ENCODE results near the gene CBX1.
A peak's percentile ranks its signal among the peaks of the same experiment; 100 is the strongest.
"Not testable (repeated sequence)": the region's sequence is repeated elsewhere in the genome, so short reads cannot be mapped to it uniquely, and the experiment has no call there.

CBX1 gene

GRCh38 chr17:48074322-48075081, 26.8 kb downstream of the CBX1 start:
- peak; percentile 41 to 78 (median 64) for DNase-seq (ENCODE audit: low read depth in 2 of 3, low spot score in 1 of 3)

DNA sequence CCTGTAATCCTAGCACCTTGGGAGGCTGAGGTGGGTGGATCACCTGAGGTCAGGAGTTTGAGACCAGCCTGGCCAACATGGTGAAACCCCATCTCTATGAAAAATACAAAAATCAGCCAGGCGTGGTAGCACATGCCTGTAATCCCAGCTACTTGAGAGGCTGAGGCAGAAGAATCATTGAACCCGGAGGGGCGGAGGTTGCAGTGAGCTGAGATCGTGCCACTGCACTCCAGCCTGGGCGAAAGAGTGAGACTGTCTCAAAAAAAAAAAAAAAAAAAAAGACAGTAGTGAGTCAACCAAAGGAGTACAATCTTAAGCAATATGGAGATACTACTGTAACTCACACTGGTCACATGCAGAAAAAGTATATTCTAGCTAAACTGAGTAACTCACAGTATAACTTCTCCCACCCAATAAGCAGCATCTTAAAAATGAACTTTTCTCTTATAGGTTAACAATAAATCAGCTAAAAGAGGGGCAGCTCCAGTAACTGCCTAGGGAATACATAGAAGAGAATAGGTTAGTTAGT, 27.6 kb downstream of the CBX1 start:
- DNase-seq (ENCODE audit: low read depth in 2 of 3, low spot score in 1 of 3): not testable (repeated sequence)

DNA sequence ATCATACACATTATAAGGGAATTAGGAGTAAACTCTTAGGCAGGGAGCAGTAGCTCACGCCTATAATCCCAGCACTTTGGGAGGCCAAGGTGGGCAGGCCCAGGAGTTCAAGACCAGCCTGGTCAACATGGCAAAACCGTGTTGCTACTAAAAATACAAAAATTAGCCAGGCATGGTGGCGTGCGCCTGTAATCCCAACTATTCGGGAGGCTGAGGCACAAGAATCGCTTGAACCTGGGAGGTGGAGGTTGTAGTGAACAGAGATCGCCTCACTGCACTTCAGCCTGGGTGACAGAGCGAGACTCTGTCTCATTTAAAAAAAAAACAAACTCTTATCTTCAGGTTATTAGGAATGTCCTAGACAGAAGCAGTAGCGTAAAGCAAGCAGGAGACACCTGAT, 28.5 kb downstream of the CBX1 start:
- not testable (repeated sequence) for DNase-seq (ENCODE audit: low read depth in 2 of 3, low spot score in 1 of 3)

DNA sequence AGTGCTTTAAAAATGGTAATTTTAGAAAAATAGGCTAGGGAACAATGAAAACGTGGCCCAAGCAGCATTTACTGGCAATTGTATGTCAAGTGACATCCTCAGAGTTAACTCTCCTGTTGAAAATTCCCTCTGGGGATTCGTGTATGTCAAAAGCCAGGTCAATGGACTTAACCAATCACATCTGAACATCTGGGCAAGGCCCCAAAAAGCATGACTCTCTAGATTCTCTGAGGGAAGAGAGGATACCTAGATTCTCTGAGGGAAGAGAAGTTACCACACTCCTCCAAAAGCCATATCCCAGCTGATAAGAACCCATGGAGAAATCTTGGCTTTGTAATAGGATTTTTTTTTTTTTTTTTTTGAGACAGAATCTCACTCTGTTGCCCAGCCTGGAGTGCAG, 29.6 kb downstream of the CBX1 start:
- no peak for DNase-seq (ENCODE audit: low read depth in 2 of 3, low spot score in 1 of 3)

DNA sequence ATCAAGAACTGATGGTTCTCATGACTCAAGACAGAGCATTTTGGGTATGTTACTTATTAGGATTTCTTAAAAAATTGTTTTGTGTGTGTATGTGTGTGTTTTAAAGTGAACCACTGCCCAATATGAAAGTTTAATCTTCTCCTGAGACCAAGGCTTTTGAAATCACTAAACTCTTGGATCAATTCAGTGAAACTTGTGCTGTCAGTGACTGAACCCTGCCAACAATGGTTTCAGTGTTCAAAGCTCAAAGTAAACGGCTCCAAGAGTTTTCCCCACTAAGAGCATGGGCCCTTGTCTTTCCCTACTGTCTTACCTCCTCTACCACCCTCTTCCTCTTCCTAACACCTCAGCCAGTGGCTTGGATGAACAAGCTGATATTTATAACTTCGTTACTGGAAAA, 31.1 kb downstream of the CBX1 start:
- DNase-seq (ENCODE audit: low read depth in 2 of 3, low spot score in 1 of 3): no peak

DNA sequence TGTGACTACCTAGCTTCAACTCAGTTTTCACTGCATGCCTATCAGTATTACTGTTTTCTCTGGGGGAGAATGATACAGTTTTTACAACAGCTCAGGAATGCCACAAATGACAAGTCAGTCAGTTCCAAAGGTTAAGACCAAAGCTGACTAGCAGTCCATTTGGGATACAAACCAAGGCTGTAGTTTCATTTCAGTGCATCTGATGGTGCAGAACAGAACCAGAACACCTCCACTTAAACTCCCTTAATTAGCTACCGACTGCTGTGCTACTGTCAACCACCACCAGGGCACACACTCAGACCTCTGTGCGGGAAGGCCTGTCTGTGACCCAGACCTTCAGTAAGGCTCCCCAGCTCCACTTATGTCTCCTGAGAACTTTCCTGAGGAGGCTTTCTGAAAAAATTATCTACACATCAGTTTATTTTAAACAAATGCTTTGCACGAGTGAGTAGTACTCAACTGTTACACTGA, 32.8 kb downstream of the CBX1 start:
- DNase-seq (ENCODE audit: low read depth in 2 of 3, low spot score in 1 of 3): no peak

DNA sequence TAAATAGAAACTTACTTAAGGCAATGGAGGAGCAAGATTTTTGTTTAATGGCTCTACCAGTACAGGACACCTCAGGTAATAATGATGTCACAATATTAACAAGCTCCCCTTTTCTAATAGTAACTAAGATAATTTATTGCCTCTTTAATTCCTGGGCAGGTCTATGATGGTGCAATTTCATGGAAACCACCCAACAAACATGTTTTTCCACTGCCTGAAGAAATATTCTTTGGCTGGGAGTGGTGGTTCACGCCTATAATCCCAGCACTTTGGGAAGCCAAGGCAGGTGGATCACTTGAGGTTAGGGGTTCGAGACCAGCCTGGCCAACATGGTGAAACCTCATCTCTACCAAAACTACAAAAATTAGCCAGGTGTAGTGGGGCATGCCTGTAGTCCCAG, 33.5 kb downstream of the CBX1 start:
- not testable (repeated sequence) for DNase-seq (ENCODE audit: low read depth in 2 of 3, low spot score in 1 of 3)

DNA sequence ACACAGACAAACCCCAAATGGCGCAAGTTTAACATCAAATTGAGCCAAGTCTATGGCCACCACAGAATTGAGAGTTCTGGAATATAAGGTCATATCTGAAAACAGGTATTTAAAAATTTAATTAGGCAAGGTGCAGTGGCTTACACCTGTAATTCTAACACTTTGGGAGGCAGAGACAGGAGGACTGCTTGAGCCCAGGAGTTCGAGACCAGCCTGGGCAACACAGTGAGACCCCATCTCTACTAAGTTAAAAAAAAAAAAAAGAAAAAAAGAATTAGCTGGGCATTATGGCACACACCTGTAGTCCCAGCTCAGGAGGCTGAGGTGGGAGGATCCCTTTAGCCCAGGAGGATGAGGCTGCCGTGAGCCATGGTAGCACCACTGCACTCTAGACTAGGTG, 34.0 kb downstream of the CBX1 start:
- no peak for DNase-seq (ENCODE audit: low read depth in 2 of 3, low spot score in 1 of 3)

DNA sequence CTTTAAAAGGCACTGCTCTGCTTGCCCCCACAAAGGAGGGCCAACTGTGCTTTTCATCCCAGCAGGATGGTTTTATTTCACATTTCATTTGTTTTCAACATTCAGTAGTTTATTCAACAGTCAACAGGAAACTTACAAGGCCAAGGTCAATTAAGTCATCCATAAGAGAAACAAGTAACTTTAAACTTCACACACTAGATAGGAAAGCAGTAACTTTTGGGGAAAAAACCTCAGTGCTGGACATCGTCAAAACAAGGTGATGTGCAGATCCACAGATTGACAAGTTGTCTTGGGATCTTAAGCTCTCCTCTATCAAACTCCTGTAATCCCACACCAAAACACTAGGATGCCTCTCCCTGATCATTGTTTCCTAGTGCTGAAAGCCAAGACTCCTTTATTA, 34.6 kb downstream of the CBX1 start:
- no peak for DNase-seq (ENCODE audit: low read depth in 2 of 3, low spot score in 1 of 3)

- no peak for DNase-seq (ENCODE audit: low read depth in 2 of 3, low spot score in 1 of 3)
These were observed 35.1 kb downstream of the CBX1 start for GRCh38 chr17:48066192-48066591.

GRCh38 chr17:48064638-48065037, 36.6 kb downstream of the CBX1 start:
- DNase-seq (ENCODE audit: low read depth in 2 of 3, low spot score in 1 of 3): no peak

GRCh38 chr17:48062273-48062672, 39.0 kb downstream of the CBX1 start:
- DNase-seq (ENCODE audit: low read depth in 2 of 3, low spot score in 1 of 3): no peak

- DNase-seq (ENCODE audit: low read depth in 2 of 3, low spot score in 1 of 3): no peak
These were observed 41.0 kb downstream of the CBX1 start for GRCh38 chr17:48060249-48060648.

DNA sequence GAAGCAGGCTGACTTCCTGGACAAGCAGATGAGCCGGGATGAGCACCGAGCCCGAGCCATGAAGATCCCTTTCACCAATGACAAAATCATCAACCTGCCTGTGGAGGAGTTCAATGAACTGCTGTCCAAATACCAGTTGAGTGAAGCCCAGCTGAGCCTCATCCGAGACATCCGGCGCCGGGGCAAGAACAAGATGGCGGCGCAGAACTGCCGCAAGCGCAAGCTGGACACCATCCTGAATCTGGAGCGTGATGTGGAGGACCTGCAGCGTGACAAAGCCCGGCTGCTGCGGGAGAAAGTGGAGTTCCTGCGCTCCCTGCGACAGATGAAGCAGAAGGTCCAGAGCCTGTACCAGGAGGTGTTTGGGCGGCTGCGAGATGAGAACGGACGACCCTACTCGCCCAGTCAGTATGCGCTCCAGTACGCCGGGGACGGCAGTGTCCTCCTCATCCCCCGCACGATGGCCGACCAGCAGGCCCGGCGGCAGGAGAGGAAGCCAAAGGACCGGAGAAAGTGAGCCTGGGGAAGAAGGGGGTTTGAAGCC, 42.1 kb downstream of the CBX1 start:
- DNase-seq (ENCODE audit: low read depth in 2 of 3, low spot score in 1 of 3): no peak

DNA sequence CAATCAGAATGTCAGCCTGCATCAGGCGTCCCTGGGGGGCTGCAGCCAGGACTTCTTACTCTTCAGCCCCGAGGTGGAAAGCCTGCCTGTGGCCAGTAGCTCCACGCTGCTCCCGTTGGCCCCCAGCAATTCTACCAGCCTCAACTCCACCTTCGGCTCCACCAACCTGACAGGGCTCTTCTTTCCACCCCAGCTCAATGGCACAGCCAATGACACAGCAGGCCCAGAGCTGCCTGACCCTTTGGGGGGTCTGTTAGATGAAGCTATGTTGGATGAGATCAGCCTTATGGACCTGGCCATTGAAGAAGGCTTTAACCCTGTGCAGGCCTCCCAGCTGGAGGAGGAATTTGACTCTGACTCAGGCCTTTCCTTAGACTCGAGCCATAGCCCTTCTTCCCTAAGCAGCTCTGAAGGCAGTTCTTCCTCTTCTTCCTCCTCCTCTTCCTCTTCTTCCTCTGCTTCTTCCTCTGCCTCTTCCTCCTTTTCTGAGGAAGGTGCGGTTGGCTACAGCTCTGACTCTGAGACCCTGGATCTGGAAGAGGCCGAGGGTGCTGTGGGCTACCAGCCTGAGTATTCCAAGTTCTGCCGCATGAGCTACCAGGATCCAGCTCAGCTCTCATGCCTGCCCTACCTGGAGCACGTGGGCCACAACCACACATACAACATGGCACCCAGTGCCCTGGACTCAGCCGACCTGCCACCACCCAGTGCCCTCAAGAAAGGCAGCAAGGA, 42.7 kb downstream of the CBX1 start:
- no peak for DNase-seq (ENCODE audit: low read depth in 2 of 3, low spot score in 1 of 3)

- no peak for DNase-seq (ENCODE audit: low read depth in 2 of 3, low spot score in 1 of 3)
These were observed 43.7 kb downstream of the CBX1 start for GRCh38 chr17:48057626-48058025.

DNA sequence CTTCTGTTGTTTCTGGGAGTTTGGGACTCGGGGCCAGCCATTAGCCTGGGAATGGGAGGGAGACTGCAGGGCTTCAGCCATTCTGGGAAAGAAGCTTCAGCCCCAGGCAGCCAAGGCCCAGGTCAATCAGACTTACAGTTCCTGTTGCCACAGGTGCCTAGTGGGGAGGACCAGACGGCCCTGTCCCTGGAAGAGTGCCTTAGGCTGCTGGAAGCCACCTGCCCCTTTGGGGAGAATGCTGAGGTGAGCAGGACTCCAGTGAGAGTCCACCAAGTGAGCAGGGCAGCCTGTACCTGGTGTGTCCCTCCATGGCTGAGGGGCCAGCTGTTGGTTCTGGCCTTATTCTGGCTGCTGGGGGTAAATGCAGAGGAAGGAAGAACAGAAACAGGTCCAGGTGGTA, 44.4 kb downstream of the CBX1 start:
- no peak for DNase-seq (ENCODE audit: low read depth in 2 of 3, low spot score in 1 of 3)

DNA sequence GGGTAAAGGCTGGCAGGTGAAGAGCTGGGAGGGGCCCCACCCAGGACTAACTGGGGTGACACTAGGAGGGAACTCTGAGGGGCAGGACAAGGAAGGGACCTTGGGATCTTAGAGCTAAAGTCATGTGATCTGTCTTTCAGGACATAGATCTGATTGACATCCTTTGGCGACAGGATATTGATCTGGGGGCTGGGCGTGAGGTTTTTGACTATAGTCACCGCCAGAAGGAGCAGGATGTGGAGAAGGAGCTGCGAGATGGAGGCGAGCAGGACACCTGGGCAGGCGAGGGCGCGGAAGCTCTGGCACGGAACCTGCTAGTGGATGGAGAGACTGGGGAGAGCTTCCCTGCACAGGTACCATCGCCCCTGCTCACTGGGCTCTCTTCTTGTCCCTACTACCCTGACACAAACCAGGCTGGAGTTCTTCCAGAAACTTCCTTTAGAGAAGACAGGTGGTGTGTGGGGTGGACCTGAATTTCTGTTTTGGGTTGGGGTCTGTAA, 45.0 kb downstream of the CBX1 start:
- no peak for DNase-seq (ENCODE audit: low read depth in 2 of 3, low spot score in 1 of 3)

- DNase-seq (ENCODE audit: low read depth in 2 of 3, low spot score in 1 of 3): peak; percentile 39 to 46 (median 46)
These were observed 45.6 kb downstream of the CBX1 start for GRCh38 chr17:48055531-48056245.

DNA sequence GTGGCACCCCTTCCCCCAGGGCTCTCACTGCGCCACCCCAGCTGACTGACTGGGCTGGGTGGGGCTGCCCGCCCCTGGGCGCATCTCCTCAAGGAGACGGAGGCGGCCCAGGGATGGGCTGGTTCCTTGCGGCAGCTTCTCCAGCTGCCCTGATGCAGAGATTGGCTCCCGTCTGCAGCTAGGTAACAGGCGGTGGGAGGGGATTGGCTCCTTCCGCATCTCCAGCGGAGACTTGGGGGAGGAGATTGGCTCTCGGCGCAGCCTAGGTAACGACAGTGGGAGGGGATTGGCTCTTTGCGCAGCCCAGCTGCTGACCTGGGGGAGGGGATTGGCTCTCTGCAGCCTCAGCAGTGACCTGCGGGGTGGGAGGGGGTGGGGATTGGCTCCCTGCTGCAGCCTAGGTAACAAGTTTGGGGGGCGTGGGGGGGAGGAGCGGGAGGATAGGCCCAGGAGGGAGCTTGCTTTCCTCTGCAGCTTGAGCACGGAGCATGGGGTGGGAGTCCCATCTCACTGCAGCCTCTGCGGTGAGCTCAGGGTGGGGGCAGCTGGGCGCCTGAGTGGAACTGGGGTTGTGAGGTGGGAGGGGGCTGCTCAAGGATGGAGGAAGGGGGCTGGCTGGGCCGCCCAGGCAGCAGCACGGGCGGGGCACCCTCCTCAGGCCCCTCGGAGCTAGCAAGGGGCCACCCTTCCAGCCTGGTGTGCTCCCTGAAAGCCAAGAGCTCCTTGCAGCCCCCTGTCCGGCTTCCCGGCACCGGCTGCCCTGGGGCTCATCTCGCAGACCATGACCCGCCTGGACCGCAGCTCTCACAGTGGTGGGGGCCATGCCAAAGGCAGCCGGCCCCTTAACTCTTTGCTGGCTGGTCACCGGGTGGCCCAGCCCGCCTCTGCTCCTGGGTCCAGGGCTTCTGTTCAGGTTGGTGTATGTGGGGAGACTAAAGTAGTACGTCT, 46.8 kb downstream of the CBX1 start:
- no peak for DNase-seq (ENCODE audit: low read depth in 2 of 3, low spot score in 1 of 3)
